SU-DHL-6 (cell line): ENCODE measurements around the gene TWIST2.

Source experiments
- H2AFZ ChIP-seq: fragments of 200-600 bp; sonication (generic); 2 replicates; pipeline ENCODE4 v1.6.1; 2014; ENCODE audit warnings: low read depth, mild to moderate bottlenecking, moderate library complexity, mixed read lengths, antibody characterized with exemption, low read length; ENCODE audit not compliant: severe bottlenecking
- H3F3A ChIP-seq: fragments of 200-600 bp; shearing (Covaris generic); 2 replicates; pipeline ENCODE4 v1.6.0; 2016; ENCODE audit warnings: antibody characterized with exemption, mild to moderate bottlenecking; ENCODE audit not compliant: insufficient read depth
- H3K27ac ChIP-seq: fragments of 200-600 bp; sonication (generic); 2 replicates; pipeline ENCODE4 v1.5.1; 2016; ENCODE audit warnings: low read depth, mild to moderate bottlenecking, low read length, moderate library complexity, mixed read lengths
- H3K27me3 ChIP-seq: fragments of 200-600 bp; sonication (generic), shearing (Covaris generic); 2 replicates; pipeline ENCODE4 v1.6.0; 2014; ENCODE audit warnings: mild to moderate bottlenecking, low read length
- H3K36me3 ChIP-seq: fragments of 200-600 bp; sonication (generic); 2 replicates; pipeline ENCODE4 v1.6.1; 2014; ENCODE audit warnings: mild to moderate bottlenecking, low read length, mixed read lengths
- H3K4me2 ChIP-seq: fragments of 300-600, 200-600 bp; shearing (Covaris generic), sonication (generic); 2 replicates; pipeline ENCODE4 v1.6.0; 2014; ENCODE audit warnings: low read length, low read depth, mild to moderate bottlenecking; ENCODE audit not compliant: poor library complexity, severe bottlenecking
- H3K4me3 ChIP-seq: fragments of 200-600 bp; sonication (generic); 2 replicates; pipeline ENCODE4 v1.5.1; 2014; ENCODE audit warnings: antibody characterized with exemption, low read length, mild to moderate bottlenecking, mixed read lengths; ENCODE audit not compliant: insufficient read depth, poor library complexity, severe bottlenecking
- H3K79me2 ChIP-seq: fragments of 200-600 bp; sonication (generic); 2 replicates; pipeline ENCODE4 v1.6.1; 2014; ENCODE audit warnings: mild to moderate bottlenecking, low read length, moderate library complexity; ENCODE audit not compliant: insufficient read depth
- H3K9ac ChIP-seq: fragments of 200-600 bp; sonication (generic); 2 replicates; pipeline ENCODE4 v1.7.0; 2014; ENCODE audit warnings: mild to moderate bottlenecking, low read length
- H3K9me2 ChIP-seq: fragments of 200-600 bp; sonication (generic); replicated peaks from 2 replicates; pipeline ENCODE4 v1.6.1; 2014; ENCODE audit warnings: low read length; ENCODE audit not compliant: insufficient read depth
- H3K9me3 ChIP-seq: fragments of 200-600 bp; sonication (generic); 2 replicates; pipeline ENCODE4 v1.6.1; 2014; ENCODE audit warnings: low read length, mixed read lengths; ENCODE audit not compliant: insufficient read depth
- H4K20me1 ChIP-seq: fragments of 200-600 bp; sonication (generic); 2 replicates; pipeline ENCODE4 v1.6.1; 2014; ENCODE audit warnings: low read depth, mild to moderate bottlenecking, antibody characterized with exemption, low read length, moderate library complexity, mixed read lengths
- EZH2phosphoT487 ChIP-seq: fragments of 200-600 bp; sonication (generic), shearing (Covaris generic); conservative IDR thresholded peaks from 2 replicates; pipeline ENCODE4 v1.6.1; 2018; ENCODE audit warnings: mild to moderate bottlenecking, antibody characterized with exemption, low read length, moderate library complexity, mixed read lengths
- TF ChIP-seq, protein P1 (sequence below): fragments of 200-600 bp; sonication (generic); IDR thresholded peaks from one replicate; pipeline ENCODE4 v1.5.1; 2017; ENCODE audit warnings: antibody characterized with exemption, mild to moderate bottlenecking, low read length, moderate library complexity; ENCODE audit not compliant: insufficient read depth, poor library complexity, severe bottlenecking

TWIST2 gene

GRCh38 chr2:238883421-238883901 is 35.6 kb downstream of the TWIST2 start:
- no peaks in the 10 kb centered on the region for H3K36me3 ChIP-seq
- H3K4me3 ChIP-seq = no peak overlapping the region
- H3K27me3 ChIP-seq = no peaks in the 10 kb centered on the region
- H3K9me3 ChIP-seq = no peaks in the 10 kb centered on the region
- no peaks in the 10 kb centered on the region for H3K9me2 ChIP-seq
- TF ChIP-seq, protein P1, sequence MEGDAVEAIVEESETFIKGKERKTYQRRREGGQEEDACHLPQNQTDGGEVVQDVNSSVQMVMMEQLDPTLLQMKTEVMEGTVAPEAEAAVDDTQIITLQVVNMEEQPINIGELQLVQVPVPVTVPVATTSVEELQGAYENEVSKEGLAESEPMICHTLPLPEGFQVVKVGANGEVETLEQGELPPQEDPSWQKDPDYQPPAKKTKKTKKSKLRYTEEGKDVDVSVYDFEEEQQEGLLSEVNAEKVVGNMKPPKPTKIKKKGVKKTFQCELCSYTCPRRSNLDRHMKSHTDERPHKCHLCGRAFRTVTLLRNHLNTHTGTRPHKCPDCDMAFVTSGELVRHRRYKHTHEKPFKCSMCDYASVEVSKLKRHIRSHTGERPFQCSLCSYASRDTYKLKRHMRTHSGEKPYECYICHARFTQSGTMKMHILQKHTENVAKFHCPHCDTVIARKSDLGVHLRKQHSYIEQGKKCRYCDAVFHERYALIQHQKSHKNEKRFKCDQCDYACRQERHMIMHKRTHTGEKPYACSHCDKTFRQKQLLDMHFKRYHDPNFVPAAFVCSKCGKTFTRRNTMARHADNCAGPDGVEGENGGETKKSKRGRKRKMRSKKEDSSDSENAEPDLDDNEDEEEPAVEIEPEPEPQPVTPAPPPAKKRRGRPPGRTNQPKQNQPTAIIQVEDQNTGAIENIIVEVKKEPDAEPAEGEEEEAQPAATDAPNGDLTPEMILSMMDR = no peak
- TF ChIP-seq EZH2phosphoT487 = no peak
- no peak overlapping the region for H3K4me2 ChIP-seq
- H3K27ac ChIP-seq = no peak overlapping the region
- no peak overlapping the region for H3K9ac ChIP-seq
- H4K20me1 ChIP-seq = no peaks in the 10 kb centered on the region
- H3F3A ChIP-seq = no peaks in the 10 kb centered on the region
- H2AFZ ChIP-seq = no peak overlapping the region
- H3K79me2 ChIP-seq = no peaks in the 10 kb centered on the region

DNA sequence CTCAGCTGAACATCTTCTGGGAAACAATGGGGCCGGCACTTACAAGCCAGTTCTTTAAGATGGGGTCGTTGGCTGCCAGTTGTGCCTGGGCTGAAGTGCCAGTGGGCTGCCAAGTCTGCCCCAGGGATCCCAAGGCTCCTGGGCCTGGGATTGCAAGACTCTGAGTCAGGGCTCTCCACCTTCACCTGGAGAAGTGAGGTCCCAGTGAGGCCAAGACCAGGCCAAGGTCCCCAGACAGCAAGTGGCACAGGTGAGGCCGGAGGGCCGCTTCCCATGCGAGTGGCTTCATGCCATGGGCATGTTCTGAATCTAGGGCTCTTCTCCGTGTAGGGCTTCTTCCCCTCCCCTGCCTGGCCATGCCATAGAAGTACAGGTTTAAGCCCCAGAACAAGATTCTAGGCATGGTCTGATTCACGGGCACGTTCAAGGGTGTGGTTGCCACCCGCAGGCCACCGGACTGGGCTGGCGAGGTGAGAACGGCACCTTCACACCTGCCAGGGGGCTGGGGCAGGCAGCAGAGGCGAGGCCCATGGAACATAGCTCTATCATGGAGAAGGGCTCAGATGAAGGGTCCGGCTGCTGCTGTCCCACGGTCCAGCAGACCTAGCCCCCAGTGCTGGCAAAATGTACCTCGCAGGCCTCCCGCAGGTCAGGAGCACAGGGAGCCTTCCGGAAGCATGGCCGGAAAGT is 36.4 kb downstream of the TWIST2 start:
- no peaks in the 10 kb centered on the region for H3K27me3 ChIP-seq
- H3K27ac ChIP-seq = no peak overlapping the region
- H3K9ac ChIP-seq = no peak overlapping the region
- no peaks in the 10 kb centered on the region for H3K36me3 ChIP-seq
- H2AFZ ChIP-seq = no peak overlapping the region
- H3K4me3 ChIP-seq = no peak overlapping the region
- H3K4me2 ChIP-seq = no peak overlapping the region
- H4K20me1 ChIP-seq = no peaks in the 10 kb centered on the region
- no peaks in the 10 kb centered on the region for H3K79me2 ChIP-seq
- H3K9me3 ChIP-seq = no peaks in the 10 kb centered on the region
- no peak for TF ChIP-seq EZH2phosphoT487
- TF ChIP-seq, protein P1 = no peak
- no peaks in the 10 kb centered on the region for H3K9me2 ChIP-seq
- H3F3A ChIP-seq = no peaks in the 10 kb centered on the region

- Histone ChIP-seq H2AFZ (no peak overlapping the region), H3K36me3 (no peaks in the 10 kb centered on the region), H3K9me2 (no peaks in the 10 kb centered on the region), H3K27ac (no peak overlapping the region), H3F3A (no peaks in the 10 kb centered on the region), H3K79me2 (no peaks in the 10 kb centered on the region), H3K4me2 (no peak overlapping the region), H3K9ac (no peak overlapping the region), H4K20me1 (no peaks in the 10 kb centered on the region), H3K9me3 (no peaks in the 10 kb centered on the region), H3K4me3 (no peak overlapping the region), H3K27me3 (no peaks in the 10 kb centered on the region)
- no peak for TF ChIP-seq EZH2phosphoT487
- TF ChIP-seq, protein P1 = no peak
Measured at GRCh38 chr2:238884812-238885408, 37.0 kb downstream of the TWIST2 start.
